ENCODE data around the gene STK38L.
A peak's percentile ranks its signal among the peaks of the same experiment; 100 is the strongest.

STK38L gene

GRCh38 chr12:27284021-27284420 is 39.9 kb downstream of the STK38L start:
- Histone ChIP-seq H3K27ac (no peak overlapping the region), H3K9me3 (ENCODE audit: severe bottlenecking) (no peaks in the 10 kb centered on the region), H3K36me3 (no peaks in the 10 kb centered on the region), H3K27me3 (ENCODE audit: insufficient read depth, low read depth, severe bottlenecking) (no peaks in the 10 kb centered on the region), H3K4me3 (ENCODE audit: low read depth, low read length) (no peak overlapping the region)
- no peak for TF ChIP-seq CTCF (IDR thresholded peaks at IDR 0.05; ENCODE audit: low read depth, low read length)
- DNase-seq: no peak

- no peak overlapping the region for H3K4me3 ChIP-seq (ENCODE audit: low read depth, low read length)
- no peaks in the 10 kb centered on the region for H3K36me3 ChIP-seq
- no peak for TF ChIP-seq CTCF (IDR thresholded peaks at IDR 0.05; ENCODE audit: low read depth, low read length)
- no peak overlapping the region for H3K27ac ChIP-seq
- no peaks in the 10 kb centered on the region for H3K9me3 ChIP-seq (ENCODE audit: severe bottlenecking)
- H3K27me3 ChIP-seq (ENCODE audit: insufficient read depth, low read depth, severe bottlenecking): no peaks in the 10 kb centered on the region
- DNase-seq: no peak
Observed at GRCh38 chr12:27284751-27285150, 40.7 kb downstream of the STK38L start.

- Histone ChIP-seq H3K27me3 (ENCODE audit: insufficient read depth, low read depth, severe bottlenecking) (no peaks in the 10 kb centered on the region), H3K27ac (no peak overlapping the region), H3K36me3 (no peaks in the 10 kb centered on the region), H3K9me3 (ENCODE audit: severe bottlenecking) (no peaks in the 10 kb centered on the region), H3K4me3 (ENCODE audit: low read depth, low read length) (no peak overlapping the region)
- DNase-seq: no peak
- TF ChIP-seq CTCF (IDR thresholded peaks at IDR 0.05; ENCODE audit: low read depth, low read length): no peak
Observed at GRCh38 chr12:27285403-27285802, 41.3 kb downstream of the STK38L start.

GRCh38 chr12:27289414-27289813 is 45.3 kb downstream of the STK38L start:
- no peak overlapping the region for H3K27ac ChIP-seq
- H3K4me3 ChIP-seq (ENCODE audit: low read depth, low read length): no peak overlapping the region
- no peaks in the 10 kb centered on the region for H3K36me3 ChIP-seq
- no peak for DNase-seq
- no peaks in the 10 kb centered on the region for H3K27me3 ChIP-seq (ENCODE audit: insufficient read depth, low read depth, severe bottlenecking)
- H3K9me3 ChIP-seq (ENCODE audit: severe bottlenecking): no peaks in the 10 kb centered on the region
- no peak for TF ChIP-seq CTCF (IDR thresholded peaks at IDR 0.05; ENCODE audit: low read depth, low read length)

GRCh38 chr12:27290501-27291168 is 46.5 kb downstream of the STK38L start:
- Histone ChIP-seq H3K4me3 (ENCODE audit: low read depth, low read length) (no peak overlapping the region), H3K36me3 (no peaks in the 10 kb centered on the region), H3K27me3 (ENCODE audit: insufficient read depth, low read depth, severe bottlenecking) (no peaks in the 10 kb centered on the region), H3K27ac (no peak overlapping the region), H3K9me3 (ENCODE audit: severe bottlenecking) (no peaks in the 10 kb centered on the region)
- peak; percentile 21 for DNase-seq
- no peak for TF ChIP-seq CTCF (IDR thresholded peaks at IDR 0.05; ENCODE audit: low read depth, low read length)

- TF ChIP-seq CTCF (IDR thresholded peaks at IDR 0.05; ENCODE audit: low read depth, low read length): no peak
- Histone ChIP-seq H3K27ac (no peak overlapping the region), H3K9me3 (ENCODE audit: severe bottlenecking) (no peaks in the 10 kb centered on the region), H3K27me3 (ENCODE audit: insufficient read depth, low read depth, severe bottlenecking) (no peaks in the 10 kb centered on the region), H3K36me3 (no peaks in the 10 kb centered on the region), H3K4me3 (ENCODE audit: low read depth, low read length) (no peak overlapping the region)
- DNase-seq: no peak
Observed at GRCh38 chr12:27291862-27292261, 47.8 kb downstream of the STK38L start.
